ENCODE results near the gene TPD52L1.

GRCh38 chr6:125201961-125202729 is 48.6 kb downstream of the TPD52L1 start:
- no peak for TF ChIP-seq CREB5 (CRISPR knock-in tag; IDR thresholded peaks at IDR 0.05; ENCODE audit: low read depth)
- TF ChIP-seq ZFP30 (CRISPR knock-in tag; IDR thresholded peaks at IDR 0.05): no peak
- TF ChIP-seq TOX (CRISPR knock-in tag; IDR thresholded peaks at IDR 0.05; ENCODE audit: borderline replicate concordance): no peak
- TF ChIP-seq CSRNP3 (CRISPR knock-in tag; IDR thresholded peaks at IDR 0.05): no peak
- TF ChIP-seq RARB (CRISPR knock-in tag; IDR thresholded peaks at IDR 0.05): no peak
- no peak for TF ChIP-seq PPARA (CRISPR knock-in tag; IDR thresholded peaks at IDR 0.05; ENCODE audit: borderline replicate concordance)
- TF ChIP-seq ARNTL (CRISPR knock-in tag; IDR thresholded peaks at IDR 0.05; ENCODE audit: borderline replicate concordance, low read depth): no peak
- TF ChIP-seq ESRRG (CRISPR knock-in tag; IDR thresholded peaks at IDR 0.05): no peak
- TF ChIP-seq OSR1 (CRISPR knock-in tag; IDR thresholded peaks at IDR 0.05): no peak
- TF ChIP-seq ISL1 (CRISPR knock-in tag; IDR thresholded peaks at IDR 0.05): no peak; the same call in 1 of the 2 replicates

All from SK-N-SH treated with all-trans-retinoic acid at 6 μM for 48 hours (cell line).